HepG2 (cell line): ENCODE data around the gene LSS. TPM values are rescaled to one million over a fixed set of nuclear protein-coding genes. Genes with fewer than 3 reads are reported as not detected.

Experiments
- ATAC-seq: fragments of 200-7000 bp; cut with Tn5 transposase; 3 replicates; pipeline ENCODE4 v1.9.1; 2020; ENCODE audit warnings: mild to moderate bottlenecking, moderate library complexity
- BruUV-seq: library from RNA; stranded (reverse); fragments of 400-500 nt; replicated peaks from 2 replicates; lab custom pipeline; 2021; lab: Mats Ljungman, UMichigan
- CTCF ChIA-PET: fragments of 300-600 bp; formaldehyde crosslinking; extraction: SDS; loops from one replicate; lab custom pipeline; 2021; ENCODE audit warnings: low total read pairs, inconsistent platforms, low intra/inter-chr PET ratio; lab: Yijun Ruan, JAX
- POLR2A ChIA-PET: fragments of 350-600 bp; sonication (Branson Sonifier 250); formaldehyde crosslinking; loops from one replicate; lab custom pipeline; 2020; ENCODE audit warnings: antibody characterized with exemption, inconsistent platforms; lab: Yijun Ruan, JAX
- DNase-seq: peaks from one replicate; pipeline ENCODE4 v3.0.0-alpha.2; 2015; ENCODE audit warnings: low spot score
- FAIRE-seq: peaks from 3 replicates; lab custom pipeline; 2011; peaks lifted over from hg19 to GRCh38; lab: Jason Lieb, UNC
- H2AFZ ChIP-seq: one replicate; pipeline ENCODE4 v1.6.1; 2011; ENCODE audit warnings: low read length, inconsistent platforms
- H3K27ac ChIP-seq: fragments of 300-600 bp; 3 replicates; pipeline ENCODE4 v1.8.0; 2011; ENCODE audit warnings: mixed run types, mild to moderate bottlenecking, mixed read lengths, low read length, inconsistent platforms; ENCODE audit not compliant: insufficient read depth; ENCODE audit errors: extremely low read length
- H3K27me3 ChIP-seq, 2 experiments: fragments of 200-600 bp in 1 of 2; 2 replicates in 1 of 2; 3 replicates in 1 of 2; pipeline versions ENCODE4 v1.6.0 to v1.8.0; 2011; ENCODE audit warnings: low read length in 2 of 2, mild to moderate bottlenecking in 2 of 2, moderate library complexity in 2 of 2, inconsistent platforms in 1 of 2; ENCODE audit not compliant: insufficient read depth in 2 of 2, control insufficient read depth in 1 of 2
- H3K36me3 ChIP-seq, 2 experiments: fragments of 200-600 bp in 1 of 2; replicated peaks in 1 of 2; 2 replicates in 1 of 2; 3 replicates in 1 of 2; pipeline versions ENCODE4 v1.5.1 to v1.8.0; 2011; ENCODE audit warnings: low read length in 2 of 2, inconsistent platforms in 1 of 2; ENCODE audit not compliant: insufficient read depth in 2 of 2, control insufficient read depth in 1 of 2
- H3K4me1 ChIP-seq: 2 replicates; pipeline ENCODE4 v1.5.1; 2012; ENCODE audit warnings: low read length, inconsistent platforms; ENCODE audit not compliant: insufficient read depth
- H3K4me2 ChIP-seq: 2 replicates; pipeline ENCODE4 v1.6.0; 2011; ENCODE audit warnings: low read depth, low read length, inconsistent platforms
- H3K4me3 ChIP-seq, 3 experiments: fragments of 200-600 bp in 1 of 3; sonication (generic), shearing (Covaris generic) in 1 of 3; replicated peaks in 1 of 3; 2 replicates each; pipeline ENCODE4 v1.5.1; 2011 to 2016; ENCODE audit warnings: low read length in 3 of 3, inconsistent platforms in 2 of 3, low read depth in 2 of 3, mild to moderate bottlenecking in 2 of 3, control low read depth in 1 of 3, mixed read lengths in 1 of 3; ENCODE audit not compliant: insufficient read depth in 1 of 3
- H3K79me2 ChIP-seq: one replicate; pipeline ENCODE4 v1.6.1; 2011; ENCODE audit warnings: low read length, inconsistent platforms; ENCODE audit not compliant: insufficient read depth
- H3K9ac ChIP-seq: 2 replicates; pipeline ENCODE4 v1.6.0; 2011; ENCODE audit warnings: mild to moderate bottlenecking, low read depth, low read length, inconsistent platforms; ENCODE audit not compliant: insufficient read depth
- H3K9me3 ChIP-seq: 2 replicates; pipeline ENCODE4 v1.5.1; 2012; ENCODE audit warnings: mild to moderate bottlenecking, low read length
- H4K20me1 ChIP-seq: 2 replicates; pipeline ENCODE4 v1.6.0; 2011; ENCODE audit warnings: inconsistent platforms, mild to moderate bottlenecking, low read length, moderate library complexity; ENCODE audit not compliant: insufficient read depth
- AGO2 ChIP-seq: fragments of 200-400 bp; formaldehyde crosslinking; optimal IDR thresholded peaks from 2 replicates; pipeline ENCODE3; 2017; ENCODE audit warnings: mild to moderate bottlenecking, low read depth, low read length, moderate library complexity
- GTF3A ChIP-seq: sonication (generic); formaldehyde crosslinking; conservative IDR thresholded peaks from 2 replicates; pipeline ENCODE4 v1.4.0; 2020; ENCODE audit warnings: mild to moderate bottlenecking, missing genetic modification reagents
- KDM3A ChIP-seq: IDR thresholded peaks from 2 replicates; pipeline ENCODE4 v1.6.1; 2018; ENCODE audit warnings: low read depth, missing compliant biosample characterization
- MAFF ChIP-seq: IDR thresholded peaks from 2 replicates; pipeline ENCODE4 v1.6.1; 2011; ENCODE audit warnings: low read depth, low read length, improper control_type of control experiment
- NCOR1 ChIP-seq: fragments of 200-600 bp; sonication (generic); IDR thresholded peaks from 2 replicates; pipeline ENCODE4 v1.7.0; 2017; ENCODE audit warnings: antibody characterized with exemption, low read length, borderline replicate concordance
- PHF20 ChIP-seq: sonication (generic); formaldehyde crosslinking; IDR thresholded peaks from 2 replicates; pipeline ENCODE4 v1.5.0; 2020; ENCODE audit warnings: mild to moderate bottlenecking, missing genetic modification reagents
- RFX5 ChIP-seq: IDR thresholded peaks from 2 replicates; pipeline ENCODE4 v1.6.1; 2011; ENCODE audit warnings: low read depth, low read length, improper control_type of control experiment
- SETDB1 ChIP-seq: sonication (generic); formaldehyde crosslinking; IDR thresholded peaks from 2 replicates; pipeline ENCODE4 v1.5.1; 2020; ENCODE audit warnings: missing genetic modification reagents, mild to moderate bottlenecking, borderline replicate concordance
- ZBTB39 ChIP-seq: sonication (generic); formaldehyde crosslinking; IDR thresholded peaks from 2 replicates; pipeline ENCODE4 v1.5.0; 2020; ENCODE audit warnings: missing genetic modification reagents
- ZBTB43 ChIP-seq: sonication (generic); formaldehyde crosslinking; conservative IDR thresholded peaks from 2 replicates; pipeline ENCODE4 v1.4.0; 2020; ENCODE audit warnings: missing genetic modification reagents
- ZFP82 ChIP-seq: sonication (generic); formaldehyde crosslinking; IDR thresholded peaks from 2 replicates; pipeline ENCODE4 v1.5.1; 2020; ENCODE audit warnings: mild to moderate bottlenecking, missing genetic modification reagents, borderline replicate concordance
- ZNF264 ChIP-seq: sonication (generic); formaldehyde crosslinking; IDR thresholded peaks from 2 replicates; pipeline ENCODE4 v1.4.0; 2020; ENCODE audit warnings: missing genetic modification reagents
- ZNF530 ChIP-seq: sonication (generic); formaldehyde crosslinking; IDR thresholded peaks from 2 replicates; pipeline ENCODE4 v1.5.0; 2020; ENCODE audit warnings: low read depth, mild to moderate bottlenecking, missing genetic modification reagents
- ZNF780A ChIP-seq: sonication (generic); formaldehyde crosslinking; IDR thresholded peaks from 2 replicates; pipeline ENCODE4 v1.8.0; 2022; ENCODE audit warnings: mild to moderate bottlenecking, missing genetic modification reagents, moderate library complexity
- WGBS: methylation state at CpG from one replicate; pipeline ENCODE4 v1.1.6; 2017; ENCODE audit warnings: low lambda C conversion rate; 5-methylcytosine and 5-hydroxymethylcytosine counted together
- in situ Hi-C: cut with HindIII; loops from 2 replicates; pipeline ENCODE4 v1.10.0; 2017; ENCODE audit warnings: low pct_unique_long_range_greater_than_20kb; ENCODE audit not compliant: extremely low pct_ligation_motif_present
- intact Hi-C: fragments of 100-400 bp; cut with micrococcal nuclease; formaldehyde crosslinking; loops from one replicate; pipeline ENCODE4 v1.10.0; 2022; ENCODE audit not compliant: unreplicated experiment
- polyA plus RNA-seq, 8 experiments: library from polyadenylated mRNA; depleted of rRNA in 3 of 8; stranded (reverse) in 7 of 8; unstranded in 1 of 8; fragments of >200 nt; fragmentation: Illumina TruSeq in 4 of 8; extraction: Trizol in 4 of 8; gene quantifications; 2 replicates each; pipeline versions ENCODE4 v1.2.1 to v1.2.3, GENCODE V29; 2011 to 2016; ENCODE audit warnings: low read depth in 4 of 8, missing spikeins in 1 of 8, mixed read lengths in 1 of 8; ENCODE audit not compliant: insufficient read depth in 1 of 8
- total RNA-seq, 5 experiments: library from RNA; depleted of rRNA; stranded (reverse); fragments of >200 nt; fragmentation: Illumina TruSeq; extraction: Trizol; gene quantifications; 2 replicates each; pipeline ENCODE4 v1.2.3, GENCODE V29; 2016; ENCODE audit warnings: low read depth in 1 of 5

LSS gene
- total and polyA plus RNA-seq, 2 of the 13 experiments (the other 11 are each of a cell fraction or from before 2014, with no cell fraction given), result 72.6 to 113 TPM

GRCh38 chr21:46255758-46256337, 27.3 kb upstream of the LSS start:
- TF ChIP-seq GTF3A (CRISPR knock-in tag) (no peak), AGO2 (peak; percentile 52)
- no peak for FAIRE-seq
- no peaks in the 10 kb centered on the region for H3K27me3 ChIP-seq
- no peak overlapping the region for H3K27ac ChIP-seq
- no peak; the same call in 2 of the 3 replicates for ATAC-seq
- H3K9me3 ChIP-seq, result no peaks in the 10 kb centered on the region
- H2AFZ ChIP-seq, result no peak overlapping the region
- no peak for DNase-seq
- no peaks in the 10 kb centered on the region for H4K20me1 ChIP-seq
- no peak overlapping the region for H3K4me3 ChIP-seq
- peaks cover 15% of the 10 kb centered on the region for H3K4me1 ChIP-seq
- ChIA-PET CTCF (no interaction called here), POLR2A (no interaction called here)
- no peaks in the 10 kb centered on the region for H3K79me2 ChIP-seq
- peaks cover 31 to 82% of the 10 kb centered on the region in 2 experiments for H3K36me3 ChIP-seq
- intact Hi-C loops, result no loop called here
- BruUV-seq, result no TSS peak
- no peak overlapping the region for H3K9ac ChIP-seq
- WGBS, result 93% methylated on average over 5 of the region's 6 CpGs
- in situ Hi-C loops, result no loop called here
- no peak overlapping the region for H3K4me2 ChIP-seq

- FAIRE-seq, result no peak
- Histone ChIP-seq H3K36me3 (peaks cover 30 to 82% of the 10 kb centered on the region in 2 experiments), H2AFZ (no peak overlapping the region), H3K27me3 (no peaks in the 10 kb centered on the region), H3K9me3 (no peaks in the 10 kb centered on the region), H3K79me2 (no peaks in the 10 kb centered on the region), H4K20me1 (no peaks in the 10 kb centered on the region), H3K9ac (no peak overlapping the region), H3K4me2 (no peak overlapping the region), H3K4me1 (peaks cover 15% of the 10 kb centered on the region), H3K4me3 (no peak overlapping the region), H3K27ac (no peak overlapping the region)
- in situ Hi-C loops, result no loop called here
- intact Hi-C loops, result no loop called here
- no peak; the same call in 2 of the 3 replicates for ATAC-seq
- DNase-seq, result no peak
- WGBS, result 96% methylated on average over 11 of the region's 11 CpGs
- POLR2A ChIA-PET, result no interaction called here
- BruUV-seq, result no TSS peak
- CTCF ChIA-PET, result no interaction called here
- TF ChIP-seq NCOR1, result no peak
- no peak for TF ChIP-seq ZBTB43 (CRISPR knock-in tag)
- TF ChIP-seq ZNF780A (CRISPR knock-in tag), result no peak
- no peak for TF ChIP-seq ZBTB39 (CRISPR knock-in tag)
- no peak for TF ChIP-seq MAFF
- TF ChIP-seq KDM3A (CRISPR knock-in tag), result no peak
- TF ChIP-seq ZFP82, result no peak
- TF ChIP-seq PHF20 (CRISPR knock-in tag), result no peak
- no peak for TF ChIP-seq ZNF530 (CRISPR knock-in tag)
- TF ChIP-seq RFX5, result no peak
- TF ChIP-seq ZNF264 (CRISPR knock-in tag), result no peak
- no peak for TF ChIP-seq SETDB1 (CRISPR knock-in tag)
Measured at GRCh38 chr21:46255166-46255565, 26.6 kb upstream of the LSS start.
